ENCODE measurements around the gene ERG28. TPM values are rescaled to one million over a fixed set of nuclear protein-coding genes. Genes with fewer than 3 reads are reported as not detected.

Gene ERG28
- total and polyA plus RNA-seq, 2 of the 13 experiments (the other 11 are each of a cell fraction or from before 2014, with no cell fraction given) = 27.3 to 32.3 TPM

- TF ChIP-seq AFF4 (CRISPR knock-in tag; IDR thresholded peaks at IDR 0.05) (no peak), RBAK (CRISPR knock-in tag; IDR thresholded peaks at IDR 0.05) (no peak), MAFK (conservative IDR thresholded peaks at IDR 0.05 in 1 of 2, IDR thresholded peaks at IDR 0.05 in 1 of 2; ENCODE audit: low read length in 2 of 2) (no peak)
- TF ChIP-seq, protein P1, sequence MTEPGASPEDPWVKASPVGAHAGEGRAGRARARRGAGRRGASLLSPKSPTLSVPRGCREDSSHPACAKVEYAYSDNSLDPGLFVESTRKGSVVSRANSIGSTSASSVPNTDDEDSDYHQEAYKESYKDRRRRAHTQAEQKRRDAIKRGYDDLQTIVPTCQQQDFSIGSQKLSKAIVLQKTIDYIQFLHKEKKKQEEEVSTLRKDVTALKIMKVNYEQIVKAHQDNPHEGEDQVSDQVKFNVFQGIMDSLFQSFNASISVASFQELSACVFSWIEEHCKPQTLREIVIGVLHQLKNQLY (CRISPR knock-in tag; IDR thresholded peaks at IDR 0.05) = no peak
Observed at GRCh38 chr14:75657331-75657730, 3.3 kb downstream of the ERG28 start (continued).

DNA sequence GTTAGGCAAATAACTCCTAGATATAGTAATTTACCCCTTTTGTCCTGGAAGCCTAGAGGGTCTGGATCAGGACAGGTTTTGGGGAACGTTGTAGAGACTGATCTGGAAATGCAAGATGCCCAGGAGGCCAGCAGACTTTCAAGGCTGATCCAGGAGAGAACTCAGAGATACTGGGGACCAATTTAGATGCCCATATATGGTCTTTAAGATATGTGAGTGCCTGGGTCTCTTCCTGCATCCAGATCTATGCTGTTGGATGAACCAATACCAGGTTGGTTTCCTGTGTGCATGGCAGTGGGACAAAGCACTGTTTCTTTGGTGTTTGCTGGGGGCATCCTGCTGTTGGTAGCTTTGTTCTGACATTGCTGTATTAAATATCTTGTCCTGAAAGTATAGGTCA, 5.4 kb downstream of the ERG28 start:
- ChIA-PET POLR2A (interaction anchor here (7.5 kb wide), 1 partner anchor 78 kb away, joined by 127 read pairs; the partner anchor contains the start of gene FLVCR2), CTCF (ENCODE audit: low intra/inter-chr PET ratio, low total read pairs) (interaction anchor here (5.1 kb wide), 1 partner anchor 77 kb away, joined by 123 read pairs; the partner anchor contains the start of gene FLVCR2)
- DNase-seq (ENCODE audit: low spot score) (no peak), FAIRE-seq (no peak), ATAC-seq (no peak)
- no peak overlapping the region for H2AFZ ChIP-seq (ENCODE audit: low read length)
- no peak overlapping the region for H3K27ac ChIP-seq (ENCODE audit: extremely low read length, insufficient read depth, low read length)
- no peaks in the 10 kb centered on the region for H4K20me1 ChIP-seq (ENCODE audit: insufficient read depth, low read length)
- 80% methylated on average over 1 of the region's 1 CpG for WGBS (ENCODE audit: low lambda C conversion rate)
- H3K27me3 ChIP-seq (ENCODE audit: control insufficient read depth in 1 of 2, insufficient read depth in 2 of 2, low read length in 2 of 2) = no peaks in the 10 kb centered on the region; a peak in 1 of 5 replicates
- intact Hi-C loops (cut with micrococcal nuclease; ENCODE audit: unreplicated experiment) = no loop called here
- no peaks in the 10 kb centered on the region for H3K9me3 ChIP-seq (ENCODE audit: low read length)
- no peak overlapping the region for H3K4me3 ChIP-seq (replicated peaks in 1 of 3; ENCODE audit: insufficient read depth in 1 of 3, low read depth in 2 of 3, low read length in 3 of 3)
- peaks cover 1 to 36% of the 10 kb centered on the region in 2 experiments for H3K36me3 ChIP-seq (replicated peaks in 1 of 2; ENCODE audit: control insufficient read depth in 1 of 2, insufficient read depth in 2 of 2, low read length in 2 of 2)
- in situ Hi-C loops (cut with HindIII; ENCODE audit: extremely low pct_ligation_motif_present, low pct_unique_long_range_greater_than_20kb) = no loop called here
- no peak overlapping the region for H3K9ac ChIP-seq (ENCODE audit: insufficient read depth, low read depth, low read length)
- H3K79me2 ChIP-seq (ENCODE audit: insufficient read depth, low read length) = peaks cover 28% of the 10 kb centered on the region
- H3K4me1 ChIP-seq (ENCODE audit: insufficient read depth, low read length) = peaks cover 57% of the 10 kb centered on the region
- H3K4me2 ChIP-seq (ENCODE audit: low read depth, low read length) = no peak overlapping the region
- no TSS peak for BruUV-seq (replicated peaks)
- TF ChIP-seq RFX1 (IDR thresholded peaks at IDR 0.05) (no peak), ZNF432 (CRISPR knock-in tag; IDR thresholded peaks at IDR 0.05; ENCODE audit: borderline replicate concordance) (no peak), ZFAT (CRISPR knock-in tag; conservative IDR thresholded peaks at IDR 0.05) (no peak), NPAS2 (CRISPR knock-in tag; IDR thresholded peaks at IDR 0.05; ENCODE audit: borderline replicate concordance) (no peak), ZNF569 (CRISPR knock-in tag; IDR thresholded peaks at IDR 0.05; ENCODE audit: borderline replicate concordance) (no peak), ZNF205 (CRISPR knock-in tag; IDR thresholded peaks at IDR 0.05) (no peak), NR2F1 (CRISPR knock-in tag; IDR thresholded peaks at IDR 0.05) (no peak), IKZF4 (CRISPR knock-in tag; IDR thresholded peaks at IDR 0.05; ENCODE audit: borderline replicate concordance, low read depth, not compliant biosample characterization) (no peak), ZNF761 (CRISPR knock-in tag; conservative IDR thresholded peaks at IDR 0.05) (no peak), ZNF557 (CRISPR knock-in tag; IDR thresholded peaks at IDR 0.05) (no peak), ZNF263 (CRISPR knock-in tag; IDR thresholded peaks at IDR 0.05) (no peak)
- TF ChIP-seq, protein P2, sequence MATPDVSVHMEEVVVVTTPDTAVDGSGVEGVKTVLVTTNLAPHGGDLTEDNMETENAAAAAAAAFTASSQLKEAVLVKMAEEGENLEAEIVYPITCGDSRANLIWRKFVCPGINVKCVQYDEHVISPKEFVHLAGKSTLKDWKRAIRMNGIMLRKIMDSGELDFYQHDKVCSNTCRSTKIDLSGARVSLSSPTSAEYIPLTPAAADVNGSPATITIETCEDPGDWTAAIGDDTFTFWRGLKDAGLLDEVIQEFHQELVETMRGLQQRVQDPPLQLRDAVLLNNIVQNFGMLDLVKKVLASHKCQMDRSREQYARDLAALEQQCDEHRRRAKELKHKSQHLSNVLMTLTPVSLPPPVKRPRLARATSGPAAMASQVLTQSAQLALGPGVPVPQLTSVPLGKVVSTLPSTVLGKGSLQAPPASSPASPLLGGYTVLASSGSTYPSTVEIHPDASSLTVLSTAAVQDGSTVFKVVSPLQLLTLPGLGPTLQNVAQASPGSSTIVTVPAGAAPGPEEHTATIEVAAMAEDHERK (CRISPR knock-in tag; IDR thresholded peaks at IDR 0.05; ENCODE audit: low read depth) = no peak
- TF ChIP-seq, protein P3, sequence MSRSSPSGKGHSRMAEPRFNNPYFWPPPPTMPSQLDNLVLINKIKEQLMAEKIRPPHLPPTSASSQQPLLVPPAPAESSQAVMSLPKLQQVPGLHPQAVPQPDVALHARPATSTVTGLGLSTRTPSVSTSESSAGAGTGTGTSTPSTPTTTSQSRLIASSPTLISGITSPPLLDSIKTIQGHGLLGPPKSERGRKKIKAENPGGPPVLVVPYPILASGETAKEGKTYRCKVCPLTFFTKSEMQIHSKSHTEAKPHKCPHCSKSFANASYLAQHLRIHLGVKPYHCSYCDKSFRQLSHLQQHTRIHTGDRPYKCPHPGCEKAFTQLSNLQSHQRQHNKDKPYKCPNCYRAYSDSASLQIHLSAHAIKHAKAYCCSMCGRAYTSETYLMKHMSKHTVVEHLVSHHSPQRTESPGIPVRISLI (CRISPR knock-in tag; IDR thresholded peaks at IDR 0.05; ENCODE audit: borderline replicate concordance) = no peak

All from HepG2 (cell line).